Activated naive CD4-positive, alpha-beta T cell treated with anti-CD3 and anti-CD28 coated beads, Interleukin-2, amount 50 U/mL, for 16 hours (primary cell): ENCODE measurements around the gene DEPDC4.

ENCODE experiments used
- DNase-seq: peaks from one replicate; pipeline ENCODE4 v3.0.0-alpha.2; 2020

DEPDC4 gene

GRCh38 chr12:100211698-100212097 is 55.2 kb downstream of the DEPDC4 start:
- DNase-seq = no peak

- DNase-seq = no peak
Measured at GRCh38 chr12:100208834-100209233, 58.0 kb downstream of the DEPDC4 start.

GRCh38 chr12:100207311-100207710 is 59.6 kb downstream of the DEPDC4 start:
- no peak for DNase-seq

- no peak for DNase-seq
Measured at GRCh38 chr12:100201604-100202423, 65.1 kb downstream of the DEPDC4 start.

- DNase-seq = peak; percentile 96
Measured at GRCh38 chr12:100200463-100201181, 66.3 kb downstream of the DEPDC4 start, which contains the start of gene ACTR6. TSS of gene ACTR6 (plus strand) at chr12:100200815. CDS start at chr12:100200852, 37 bp downstream.

GRCh38 chr12:100199347-100200149 is 67.3 kb downstream of the DEPDC4 start:
- peak; percentile 74 for DNase-seq

GRCh38 chr12:100199023-100199346 is 67.9 kb downstream of the DEPDC4 start:
- no peak for DNase-seq

- no peak for DNase-seq
Measured at GRCh38 chr12:100197486-100197885, 69.4 kb downstream of the DEPDC4 start.

- no peak for DNase-seq
Measured at GRCh38 chr12:100193085-100193484, 73.8 kb downstream of the DEPDC4 start.
